ENCODE data around the gene CERKL. TPM values are rescaled to one million over a fixed set of nuclear protein-coding genes. Genes with fewer than 3 reads are reported as not detected.

CERKL gene
- total RNA-seq, 1 donor from 2014 or later = not detected

DNA sequence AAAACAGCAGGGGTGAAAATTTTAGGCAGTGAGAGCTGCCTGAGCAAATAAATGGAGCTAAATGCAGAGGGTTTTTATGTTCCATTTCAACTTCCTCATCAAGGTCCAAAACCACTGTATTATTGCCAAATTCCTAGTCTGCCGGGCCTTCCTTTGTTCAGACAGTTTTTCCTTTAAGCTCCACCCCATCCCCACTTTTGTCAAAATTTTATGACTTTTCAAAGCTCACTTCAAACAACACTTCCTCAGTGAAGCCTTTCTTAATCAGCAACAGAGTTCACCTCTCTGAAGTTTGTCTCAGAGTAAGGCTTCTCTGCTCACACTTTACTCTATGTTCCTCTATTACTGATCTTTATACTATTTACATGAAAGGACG, 81.3 kb downstream of the CERKL start:
- DNase-seq (ENCODE audit: low spot score in 2 of 2) = no peak
- Histone ChIP-seq H3K4me1 (no peaks in the 10 kb centered on the region), H3K27ac (no peak overlapping the region), H3K4me3 (no peak overlapping the region), H3K36me3 (no peaks in the 10 kb centered on the region), H3K27me3 (no peaks in the 10 kb centered on the region), H3K9me3 (no peaks in the 10 kb centered on the region)
- no peak for TF ChIP-seq CTCF (IDR thresholded peaks at IDR 0.05)
- intact Hi-C loops (cut with DNase I) = loop anchor here (10.0 kb wide), 1 partner anchor 139 kb away; no protein-coding TSS in a partner anchor

DNA sequence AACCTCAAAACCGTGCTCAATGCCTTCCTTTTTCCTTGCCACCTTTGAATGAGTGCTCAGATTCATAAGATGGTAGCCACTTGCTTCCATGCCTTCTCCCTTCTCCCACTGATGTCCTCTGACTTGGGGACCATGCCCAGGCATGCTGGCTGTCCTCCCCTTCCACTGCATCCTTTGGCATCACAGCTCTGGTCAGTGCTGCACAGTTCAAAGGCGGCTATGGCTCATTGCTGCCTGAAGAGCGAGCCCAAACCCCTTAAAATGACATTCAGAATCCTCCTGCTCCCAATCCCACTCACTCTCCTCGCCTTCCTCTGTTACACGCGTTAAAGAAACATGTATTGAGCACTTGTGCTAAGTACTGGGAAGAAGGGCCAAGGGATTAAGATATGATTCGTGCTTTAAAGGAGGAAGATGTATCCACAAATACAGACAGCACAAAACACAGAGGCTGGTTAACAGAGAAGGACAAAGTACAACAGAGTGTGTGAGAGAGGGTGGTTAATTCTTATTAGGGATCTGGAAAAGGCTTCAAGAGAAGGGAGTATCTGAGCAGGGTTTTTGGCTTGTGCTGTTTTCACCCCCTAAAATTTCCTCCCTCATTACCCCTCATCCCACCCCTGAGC, 81.8 kb downstream of the CERKL start:
- no peaks in the 10 kb centered on the region for H3K9me3 ChIP-seq
- no peak overlapping the region for H3K27ac ChIP-seq
- H3K36me3 ChIP-seq = no peaks in the 10 kb centered on the region
- no peak for DNase-seq (ENCODE audit: low spot score in 2 of 2)
- H3K27me3 ChIP-seq = no peaks in the 10 kb centered on the region
- H3K4me3 ChIP-seq = no peak overlapping the region
- no peak for TF ChIP-seq CTCF (IDR thresholded peaks at IDR 0.05)
- H3K4me1 ChIP-seq = no peaks in the 10 kb centered on the region
- intact Hi-C loops (cut with DNase I) = loop anchor here (10.0 kb wide), 1 partner anchor 140 kb away; no protein-coding TSS in a partner anchor

DNA sequence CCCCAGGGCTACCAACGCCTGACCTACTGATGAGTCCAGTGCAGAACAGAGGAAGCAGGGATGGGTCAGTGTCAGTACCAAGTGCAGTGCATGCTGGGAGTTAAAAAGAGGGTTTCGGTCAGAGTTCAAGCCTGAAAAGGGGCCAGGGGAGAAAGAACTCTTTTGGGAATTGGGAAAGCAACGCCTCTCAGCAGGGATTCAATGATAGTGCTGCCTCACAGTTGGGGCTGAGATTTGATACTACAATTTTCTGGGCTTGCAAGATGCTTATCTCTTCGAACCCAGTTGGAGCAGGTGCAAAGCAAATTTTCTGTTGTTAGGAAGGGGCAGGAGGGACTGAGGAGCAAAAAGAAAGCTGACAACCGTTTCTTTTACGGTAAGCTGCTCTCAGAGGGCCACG, 82.6 kb downstream of the CERKL start:
- no peak for DNase-seq (ENCODE audit: low spot score in 2 of 2)
- Histone ChIP-seq H3K4me1 (no peaks in the 10 kb centered on the region), H3K36me3 (no peaks in the 10 kb centered on the region), H3K4me3 (no peak overlapping the region), H3K27me3 (no peaks in the 10 kb centered on the region), H3K9me3 (no peaks in the 10 kb centered on the region), H3K27ac (no peak overlapping the region)
- intact Hi-C loops (cut with DNase I) = loop anchor here (10.0 kb wide), 1 partner anchor 140 kb away; no protein-coding TSS in a partner anchor
- no peak for TF ChIP-seq CTCF (IDR thresholded peaks at IDR 0.05)

DNA sequence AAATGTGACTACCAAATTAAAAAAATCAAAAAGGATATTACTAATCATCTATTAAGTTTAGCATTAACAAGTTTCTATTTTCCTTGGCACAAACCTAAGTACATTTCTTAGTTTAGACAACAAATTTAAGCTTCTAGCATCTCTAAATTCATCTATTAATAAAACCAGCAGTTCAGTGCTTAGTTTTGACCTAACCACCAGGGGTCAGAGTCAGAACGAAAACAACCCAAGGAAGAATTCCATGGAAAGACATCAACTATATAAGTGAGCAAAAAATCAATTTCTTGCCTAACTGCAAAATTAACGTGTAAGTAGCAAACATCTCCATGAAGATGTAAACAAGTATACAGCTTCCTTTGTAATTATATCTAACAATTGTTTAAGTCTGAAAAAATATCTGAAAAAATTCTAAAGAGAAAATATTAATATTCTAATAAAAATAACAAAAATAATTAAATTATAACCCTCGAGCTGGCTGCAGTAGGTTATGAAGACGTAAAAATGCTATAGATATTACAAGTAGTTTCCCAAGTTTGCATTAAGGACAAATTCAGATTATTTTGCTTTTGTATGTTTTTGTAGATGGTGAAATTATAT, 83.7 kb downstream of the CERKL start:
- TF ChIP-seq CTCF (IDR thresholded peaks at IDR 0.05) = peak in 2 of 3 experiments; percentile 7 to 27
- Histone ChIP-seq H3K27me3 (no peaks in the 10 kb centered on the region), H3K27ac (no peak overlapping the region), H3K9me3 (no peaks in the 10 kb centered on the region), H3K36me3 (no peaks in the 10 kb centered on the region), H3K4me1 (no peaks in the 10 kb centered on the region), H3K4me3 (no peak overlapping the region)
- DNase-seq (ENCODE audit: low spot score in 2 of 2) = no peak
- intact Hi-C loops (cut with DNase I) = loop anchor here (10.0 kb wide), 1 partner anchor 142 kb away; no protein-coding TSS in a partner anchor

DNA sequence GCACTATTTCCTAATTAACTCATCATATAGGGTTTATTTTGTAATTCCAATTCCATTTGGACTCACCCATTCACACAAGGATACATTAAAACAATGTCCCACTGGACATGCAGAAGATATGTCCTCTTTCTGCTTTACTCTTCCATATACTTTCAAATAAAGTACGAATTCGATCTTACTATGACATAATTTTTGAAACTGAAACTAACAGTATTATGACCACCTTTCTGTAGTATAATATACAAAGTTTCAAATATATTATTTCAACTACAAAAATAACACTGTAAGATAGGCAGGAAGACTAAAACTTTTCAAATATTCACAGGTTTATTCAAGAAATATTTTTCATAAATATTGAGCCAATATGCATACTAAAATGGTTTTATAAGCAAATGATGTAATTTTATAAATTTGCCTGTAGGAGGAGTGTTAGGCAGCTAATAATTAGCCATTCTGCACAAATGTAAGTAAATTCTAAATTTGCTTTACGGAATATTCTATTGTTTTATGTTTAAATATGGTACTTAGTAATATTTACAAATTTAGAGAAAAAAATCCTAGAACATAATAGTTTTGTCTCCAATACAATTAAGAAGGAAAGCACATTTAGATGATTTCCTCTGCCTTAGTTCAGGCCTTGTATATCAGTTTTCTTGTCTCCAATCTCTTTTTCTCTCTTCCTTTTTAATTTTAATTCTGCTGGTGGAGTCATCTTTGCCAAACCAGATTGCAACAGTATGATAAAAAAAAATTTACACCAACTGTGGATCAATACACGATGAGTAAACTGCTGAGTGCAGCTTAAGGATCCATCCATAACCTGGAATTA, 85.9 kb downstream of the CERKL start:
- H3K4me1 ChIP-seq = no peaks in the 10 kb centered on the region
- no peak for DNase-seq (ENCODE audit: low spot score in 2 of 2)
- intact Hi-C loops (cut with DNase I) = loop anchor here (10.0 kb wide), 1 partner anchor 144 kb away; no protein-coding TSS in a partner anchor
- peak in 1 of 3 experiments; percentile 11 for TF ChIP-seq CTCF (IDR thresholded peaks at IDR 0.05)
- H3K27me3 ChIP-seq = no peaks in the 10 kb centered on the region
- no peak overlapping the region for H3K27ac ChIP-seq
- H3K9me3 ChIP-seq = no peaks in the 10 kb centered on the region
- no peak overlapping the region for H3K4me3 ChIP-seq
- no peaks in the 10 kb centered on the region for H3K36me3 ChIP-seq
